Stimulated activated naive CD8-positive, alpha-beta T cell treated with anti-CD3 and anti-CD28 coated beads, Interleukin-15, amount 100 ng/mL, for 72 hours (primary cell): ENCODE results near the gene OR2AG1.
"Not testable (repeated sequence)": the region's sequence is repeated elsewhere in the genome, so short reads cannot be mapped to it uniquely, and the experiment has no call there.

Experiments used
- ATAC-seq: fragments of 150-1000 bp; cut with Tn5 transposase; 2 replicates; pipeline ENCODE4 v1.10.0; 2021; ENCODE audit warnings: mild to moderate bottlenecking, moderate library complexity
- DNase-seq, 2 donors: peaks; one replicate each; pipeline ENCODE4 v3.0.0; 2021 to 2022
- H3K27ac Mint-ChIP-seq, 2 donors: one replicate each; pipeline ENCODE4 v1.8.0; 2022; ENCODE audit warnings: mild to moderate bottlenecking in 2 of 2, mixed read lengths in 2 of 2, moderate library complexity in 2 of 2
- H3K27me3 Mint-ChIP-seq: one replicate; pipeline ENCODE4 v1.8.0; 2022; ENCODE audit warnings: mixed read lengths
- H3K4me1 Mint-ChIP-seq: one replicate; pipeline ENCODE4 v1.8.0; 2022; ENCODE audit warnings: mild to moderate bottlenecking, mixed read lengths
- H3K4me3 Mint-ChIP-seq, 2 donors: one replicate each; pipeline ENCODE4 v1.8.0; 2022; ENCODE audit warnings: mild to moderate bottlenecking in 2 of 2, mixed read lengths in 2 of 2, moderate library complexity in 1 of 2
- H3K9me3 Mint-ChIP-seq, 2 donors: one replicate each; pipeline ENCODE4 v1.8.0; 2022; ENCODE audit warnings: mixed read lengths in 2 of 2

The OR2AG1 gene

GRCh38 chr11:6755953-6756347 is 26.9 kb upstream of the OR2AG1 start:
- Mint-ChIP-seq H3K4me1 (peaks cover 6% of the 10 kb centered on the region), H3K4me3 (no peak overlapping the region), H3K27me3 (no peaks in the 10 kb centered on the region), H3K9me3 (no peaks in the 10 kb centered on the region), H3K27ac (no peak overlapping the region)
- DNase-seq (no peak), ATAC-seq (no peak)

GRCh38 chr11:6757373-6757967 is 25.4 kb upstream of the OR2AG1 start:
- peak; percentile 84 for ATAC-seq
- H3K27me3 Mint-ChIP-seq: peaks cover 4% of the 10 kb centered on the region
- H3K9me3 Mint-ChIP-seq: no peaks in the 10 kb centered on the region
- no peak overlapping the region for H3K27ac Mint-ChIP-seq
- peaks cover 6% of the 10 kb centered on the region for H3K4me1 Mint-ChIP-seq
- DNase-seq: peak in 1 of 2 donors; percentile 41
- no peak overlapping the region for H3K4me3 Mint-ChIP-seq

- peak within 1 kb of the TSS in 1 of 2 donors; percentile 75 for H3K27ac Mint-ChIP-seq
- no peak for ATAC-seq
- no peak for DNase-seq
- H3K4me1 Mint-ChIP-seq: no peaks in the 10 kb centered on the region
- H3K9me3 Mint-ChIP-seq: no peaks in the 10 kb centered on the region
- no peak within 1 kb of the TSS for H3K4me3 Mint-ChIP-seq
- H3K27me3 Mint-ChIP-seq: no peaks in the 10 kb centered on the region
Observed at GRCh38 chr11:6771926-6772893, 10.6 kb upstream of the OR2AG1 start, which contains the start of gene OR2AG2. TSS of gene OR2AG2 (minus strand) at chr11:6771976. CDS start at chr11:6768957, 3,019 bp downstream.

DNA sequence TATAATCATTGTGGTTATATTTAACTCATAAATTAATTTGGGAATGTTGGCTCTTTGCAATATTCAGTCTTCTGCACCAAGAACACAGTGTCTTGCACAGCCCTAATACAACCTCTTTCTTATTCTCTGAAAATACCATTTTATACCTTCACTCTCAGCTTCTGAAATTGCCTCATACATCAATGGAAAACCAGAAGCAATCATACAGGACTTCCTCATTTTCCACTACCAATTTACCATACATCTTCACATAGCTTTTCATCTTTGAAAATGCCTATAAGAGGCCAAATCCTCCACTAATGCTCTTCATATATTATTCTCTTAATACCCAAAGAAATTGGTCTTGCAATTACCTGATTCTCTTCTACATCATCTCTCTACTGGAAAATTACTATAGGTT is 4.3 kb upstream of the OR2AG1 start:
- no peaks in the 10 kb centered on the region for H3K27me3 Mint-ChIP-seq
- no peaks in the 10 kb centered on the region for H3K9me3 Mint-ChIP-seq
- H3K4me1 Mint-ChIP-seq: no peaks in the 10 kb centered on the region
- no peak overlapping the region for H3K27ac Mint-ChIP-seq
- H3K4me3 Mint-ChIP-seq: no peak overlapping the region
- ATAC-seq (no peak), DNase-seq (no peak)

GRCh38 chr11:6780829-6781228 is 2.0 kb upstream of the OR2AG1 start:
- no peaks in the 10 kb centered on the region for H3K4me1 Mint-ChIP-seq
- no peak for DNase-seq
- no peak for ATAC-seq
- H3K27ac Mint-ChIP-seq: no peak overlapping the region
- peaks cover 17% of the 10 kb centered on the region for H3K27me3 Mint-ChIP-seq
- H3K9me3 Mint-ChIP-seq: no peaks in the 10 kb centered on the region
- no peak overlapping the region for H3K4me3 Mint-ChIP-seq

GRCh38 chr11:6790546-6790945 is 7.7 kb downstream of the OR2AG1 start:
- H3K27me3 Mint-ChIP-seq: peaks cover 13% of the 10 kb centered on the region
- no peak overlapping the region for H3K4me3 Mint-ChIP-seq
- DNase-seq: no peak
- no peaks in the 10 kb centered on the region for H3K9me3 Mint-ChIP-seq
- H3K4me1 Mint-ChIP-seq: no peaks in the 10 kb centered on the region
- H3K27ac Mint-ChIP-seq: no peak overlapping the region
- ATAC-seq: no peak

DNA sequence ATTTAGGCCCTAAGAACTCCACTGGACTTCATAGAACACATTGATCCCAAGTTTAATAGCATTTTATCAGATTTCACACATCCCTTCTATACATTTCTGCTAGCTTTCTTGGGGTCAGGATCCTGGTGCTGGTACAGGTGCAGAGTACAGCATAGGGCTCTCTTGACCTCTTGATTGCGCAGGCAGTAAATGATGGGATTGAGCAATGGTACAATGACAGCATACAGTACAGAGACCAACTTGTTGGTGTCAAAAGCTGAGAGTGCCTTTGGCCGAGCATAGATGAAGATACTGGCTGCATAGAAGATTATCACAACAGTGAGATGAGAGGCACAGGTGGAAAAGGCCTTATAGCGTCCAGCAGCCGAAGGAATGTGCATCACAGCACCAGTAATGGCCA is 11.8 kb downstream of the OR2AG1 start:
- H3K27ac Mint-ChIP-seq: no peak overlapping the region
- ATAC-seq (no peak), DNase-seq (no peak)
- no peaks in the 10 kb centered on the region for H3K27me3 Mint-ChIP-seq
- no peak overlapping the region for H3K4me3 Mint-ChIP-seq
- H3K4me1 Mint-ChIP-seq: no peaks in the 10 kb centered on the region
- H3K9me3 Mint-ChIP-seq: no peaks in the 10 kb centered on the region

- H3K4me1 Mint-ChIP-seq: no peaks in the 10 kb centered on the region
- DNase-seq: no peak
- H3K9me3 Mint-ChIP-seq: peaks cover 0 to 14% of the 10 kb centered on the region in 2 donors
- no peaks in the 10 kb centered on the region for H3K27me3 Mint-ChIP-seq
- H3K27ac Mint-ChIP-seq: no peak within 1 kb of the TSS
- H3K4me3 Mint-ChIP-seq: no peak within 1 kb of the TSS
- no peak for ATAC-seq
Observed at GRCh38 chr11:6799402-6799801, 16.6 kb downstream of the OR2AG1 start, which contains the start of gene OR6A2. TSS of gene OR6A2 (minus strand) at chr11:6799689. CDS start at chr11:6795708, 3,981 bp downstream.

DNA sequence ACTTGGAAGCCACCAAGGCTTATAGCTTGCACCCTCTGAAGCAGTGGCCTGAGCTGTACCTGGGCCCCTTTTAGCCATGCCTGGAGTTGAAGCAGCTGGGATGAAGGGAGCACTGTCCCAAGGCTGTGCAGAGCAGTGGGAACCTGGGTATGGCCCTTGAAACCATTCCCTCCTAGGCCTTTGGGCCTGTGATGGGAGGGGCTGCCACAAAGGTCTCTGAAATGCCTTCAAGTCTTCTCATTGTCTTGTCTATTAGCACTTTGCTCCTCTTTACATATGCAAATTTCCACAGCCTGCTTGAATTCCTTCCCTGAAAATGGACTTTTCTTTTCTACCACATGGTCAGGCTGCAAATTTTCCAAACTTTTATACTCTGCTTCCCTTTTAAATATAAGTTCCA is 18.3 kb downstream of the OR2AG1 start:
- H3K27ac Mint-ChIP-seq, H3K4me3 Mint-ChIP-seq, H3K4me1 Mint-ChIP-seq: not testable (repeated sequence)

GRCh38 chr11:6812390-6813005 is 29.7 kb downstream of the OR2AG1 start:
- Mint-ChIP-seq H3K9me3 (no peaks in the 10 kb centered on the region), H3K27ac (no peak overlapping the region), H3K4me1 (no peaks in the 10 kb centered on the region), H3K27me3 (peaks cover 44% of the 10 kb centered on the region), H3K4me3 (no peak overlapping the region)
- DNase-seq: peak; percentile 37 to 48
- peak; percentile 83 for ATAC-seq

More for the DNA sequence above, 18.3 kb downstream of the OR2AG1 start:
- peaks cover 0 to 14% of the 10 kb centered on the region in 2 donors for H3K9me3 Mint-ChIP-seq
- not testable (repeated sequence) for DNase-seq, ATAC-seq, H3K27me3 Mint-ChIP-seq

DNA sequence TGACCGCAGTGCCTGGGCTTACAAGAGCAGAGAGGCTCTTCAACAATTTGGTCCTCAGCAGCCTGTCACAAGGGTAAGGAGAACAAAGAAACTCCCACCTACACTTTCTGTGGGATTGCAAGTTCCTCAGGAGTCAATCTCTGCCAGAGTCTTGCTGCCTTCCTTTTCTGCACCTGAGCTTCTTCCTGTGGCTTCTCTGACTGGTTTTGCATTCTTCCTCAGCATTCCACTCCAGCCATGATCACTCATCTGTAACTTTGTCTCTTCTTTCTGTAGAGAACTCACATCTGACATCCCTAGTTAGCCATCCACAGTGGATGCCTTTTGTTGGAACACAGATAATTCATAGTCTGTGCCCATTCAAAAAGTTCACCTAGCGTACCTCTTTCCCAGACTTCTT is 30.8 kb downstream of the OR2AG1 start:
- H3K9me3 Mint-ChIP-seq: no peaks in the 10 kb centered on the region
- no peaks in the 10 kb centered on the region for H3K4me1 Mint-ChIP-seq
- H3K4me3 Mint-ChIP-seq: no peak overlapping the region
- DNase-seq (no peak), ATAC-seq (no peak)
- H3K27me3 Mint-ChIP-seq: peaks cover 32% of the 10 kb centered on the region
- no peak overlapping the region for H3K27ac Mint-ChIP-seq

DNA sequence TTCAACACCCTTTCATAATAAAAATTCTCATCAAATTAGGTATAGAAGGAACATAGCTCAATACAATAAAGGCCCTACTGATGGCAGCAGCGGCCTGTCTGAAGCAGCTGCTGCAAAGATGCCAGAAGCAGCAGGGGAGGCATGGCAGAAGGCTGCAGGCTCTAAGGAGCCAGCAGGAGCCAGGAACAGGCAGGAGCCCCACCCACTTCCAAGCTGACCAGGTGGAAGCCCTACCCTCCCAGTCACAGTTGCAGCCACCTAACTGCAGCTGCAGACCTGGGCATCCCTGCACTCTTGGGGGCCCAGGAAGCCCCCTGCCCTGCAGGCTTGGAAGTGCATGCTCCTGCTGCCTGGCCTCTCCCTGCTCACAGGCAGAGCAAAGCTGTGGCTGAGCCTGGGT is 34.9 kb downstream of the OR2AG1 start:
- H3K4me3 Mint-ChIP-seq: no peak overlapping the region
- no peak overlapping the region for H3K27ac Mint-ChIP-seq
- no peaks in the 10 kb centered on the region for H3K4me1 Mint-ChIP-seq
- peaks cover 18% of the 10 kb centered on the region for H3K27me3 Mint-ChIP-seq
- peaks cover 0 to 8% of the 10 kb centered on the region in 2 donors for H3K9me3 Mint-ChIP-seq
- DNase-seq (no peak), ATAC-seq (no peak)

DNA sequence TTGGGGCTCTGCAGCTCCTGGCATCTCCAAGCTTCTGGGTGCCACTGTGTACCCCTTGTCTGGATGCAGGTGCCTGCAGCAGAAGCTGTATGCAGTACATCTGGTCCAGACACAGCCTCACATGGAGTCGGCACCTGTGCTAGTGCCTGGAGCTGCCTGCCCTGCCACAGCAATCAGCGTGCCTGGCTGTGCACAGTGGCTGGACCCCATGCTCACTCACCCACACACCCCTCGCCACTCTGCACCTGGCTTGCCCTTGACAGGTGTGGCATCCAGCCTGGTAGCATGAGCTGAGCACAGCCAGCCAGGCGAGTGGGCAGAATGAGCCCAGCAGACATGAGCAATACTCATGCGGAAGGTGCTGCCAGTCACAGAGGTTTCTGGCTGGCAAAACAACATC is 36.1 kb downstream of the OR2AG1 start:
- Mint-ChIP-seq H3K27me3 (peaks cover 17% of the 10 kb centered on the region), H3K9me3 (peaks cover 0 to 8% of the 10 kb centered on the region in 2 donors), H3K4me1 (no peaks in the 10 kb centered on the region), H3K4me3 (no peak overlapping the region), H3K27ac (no peak overlapping the region)
- ATAC-seq (no peak), DNase-seq (no peak)

- no peaks in the 10 kb centered on the region for H3K4me1 Mint-ChIP-seq
- no peak overlapping the region for H3K4me3 Mint-ChIP-seq
- DNase-seq: no peak
- no peak overlapping the region for H3K27ac Mint-ChIP-seq
- H3K27me3 Mint-ChIP-seq: peaks cover 29% of the 10 kb centered on the region
- no peak for ATAC-seq
- peaks cover 0 to 8% of the 10 kb centered on the region in 2 donors for H3K9me3 Mint-ChIP-seq
Observed at GRCh38 chr11:6824136-6824823, 41.5 kb downstream of the OR2AG1 start.

DNA sequence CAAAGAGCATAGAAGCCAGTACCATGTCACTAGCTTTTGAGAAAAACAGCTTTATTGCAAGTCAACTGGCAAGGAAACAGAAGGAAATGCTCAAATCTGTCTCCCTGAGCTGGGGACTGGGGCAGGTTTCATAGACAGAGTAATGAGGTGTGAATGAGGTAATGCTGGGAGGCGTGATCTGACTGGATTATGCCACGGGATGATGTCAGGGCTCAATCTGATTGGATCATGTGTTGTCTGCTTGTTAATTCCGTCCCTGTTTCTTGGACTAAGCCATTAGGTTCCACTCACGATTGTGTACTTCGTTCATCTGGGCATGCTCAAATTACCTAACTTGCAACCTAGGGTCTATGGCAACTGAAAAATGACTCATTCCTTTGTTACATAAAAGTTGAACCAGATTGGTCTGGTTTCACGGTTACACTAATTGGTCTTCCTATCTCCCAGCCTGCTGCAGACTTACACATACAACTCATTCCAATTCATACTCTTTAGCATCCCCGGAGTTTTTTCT is 42.5 kb downstream of the OR2AG1 start:
- DNase-seq (no peak), ATAC-seq (peak; percentile 46)
- Mint-ChIP-seq H3K4me1 (no peaks in the 10 kb centered on the region), H3K27me3 (peaks cover 23% of the 10 kb centered on the region), H3K27ac (no peak overlapping the region), H3K4me3 (no peak overlapping the region), H3K9me3 (peaks cover 0 to 3% of the 10 kb centered on the region in 2 donors)
